Stimulated activated CD4-positive, alpha-beta T cell treated with anti-CD3 and anti-CD28 coated beads, TNF-alpha, amount 100 ng/mL, for 1 hour (primary cell): ENCODE data around the gene ZNF618.

Experiments used
- DNase-seq, 3 donors: peaks; one replicate each; pipeline ENCODE4 v3.0.0-alpha.2; 2020; ENCODE audit warnings: low read depth in 3 of 3, low spot score in 1 of 3

Gene ZNF618

DNA sequence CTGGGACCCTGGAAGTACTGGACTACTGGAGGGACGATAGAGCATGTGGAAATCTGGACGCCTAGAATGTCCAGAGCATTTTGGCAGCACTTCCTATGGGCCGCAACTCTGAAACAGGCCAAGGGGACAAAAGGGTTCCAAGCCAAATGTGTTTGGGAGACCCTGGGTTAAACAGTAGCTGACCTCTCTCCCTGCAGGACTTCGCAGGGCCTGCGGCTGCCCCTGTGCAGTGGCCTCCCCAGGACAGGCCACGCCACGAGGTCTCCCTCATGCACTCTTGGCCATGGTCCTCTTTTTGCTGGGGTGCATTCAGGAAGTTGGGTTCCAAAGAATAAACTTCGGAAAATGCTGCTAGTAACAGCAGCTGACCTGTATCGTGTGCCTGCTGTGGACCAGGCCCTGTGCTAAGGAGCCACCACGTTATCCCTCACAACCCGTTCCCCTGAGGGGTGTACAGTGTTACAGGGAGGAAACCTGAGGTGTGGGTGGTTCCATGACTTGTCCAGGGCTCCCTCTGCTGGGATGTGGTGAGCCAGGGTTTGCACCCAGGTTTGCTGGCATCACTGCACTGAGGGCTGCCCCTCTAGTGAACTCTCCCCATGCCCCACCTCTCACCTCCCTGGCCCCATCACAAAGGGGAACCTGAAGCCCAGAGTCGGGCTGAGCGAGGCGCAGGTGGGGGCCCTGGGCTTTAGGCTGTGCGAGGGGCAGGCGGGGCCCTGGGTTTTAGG lies 122.6 kb downstream of the ZNF618 start:
- no peak for DNase-seq

DNA sequence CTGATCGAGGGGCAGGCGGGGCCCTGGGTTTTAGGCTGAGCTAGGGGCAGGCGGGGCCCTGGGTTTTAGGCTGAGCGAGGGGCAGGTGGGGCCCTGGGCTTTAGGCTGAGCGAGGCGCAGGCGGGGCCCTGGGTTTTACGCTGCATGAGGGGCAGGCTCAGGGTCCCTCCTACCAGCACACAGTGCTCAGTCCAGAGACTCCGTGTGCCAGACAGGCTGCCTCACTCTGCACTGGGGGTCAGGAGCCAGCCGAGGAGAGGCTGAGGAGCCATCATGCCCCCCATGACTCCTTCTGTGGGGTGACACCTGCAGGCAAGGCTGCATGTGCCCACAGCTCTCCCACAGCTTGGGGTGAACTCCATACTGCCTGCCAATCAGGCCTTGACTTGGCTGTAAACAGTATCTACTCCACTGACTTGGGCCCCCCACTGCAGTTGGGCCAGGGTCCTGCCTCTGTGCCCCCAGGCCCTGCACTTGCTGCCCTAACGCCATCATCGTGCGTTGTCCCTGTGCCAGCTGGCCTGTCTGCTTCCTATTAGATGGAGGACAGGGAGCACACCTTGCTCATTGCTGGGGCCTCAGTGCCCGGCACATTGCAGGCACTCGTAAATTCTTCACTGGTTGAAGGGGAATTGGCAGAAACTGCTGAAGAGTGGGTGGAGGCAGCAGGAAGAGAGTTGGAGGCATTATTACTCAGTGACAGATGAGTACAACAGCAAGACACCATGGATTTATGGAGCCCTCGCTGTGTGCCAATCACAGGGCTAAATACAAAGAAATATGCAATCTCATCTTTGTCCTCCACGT lies 123.3 kb downstream of the ZNF618 start:
- DNase-seq = no peak

DNA sequence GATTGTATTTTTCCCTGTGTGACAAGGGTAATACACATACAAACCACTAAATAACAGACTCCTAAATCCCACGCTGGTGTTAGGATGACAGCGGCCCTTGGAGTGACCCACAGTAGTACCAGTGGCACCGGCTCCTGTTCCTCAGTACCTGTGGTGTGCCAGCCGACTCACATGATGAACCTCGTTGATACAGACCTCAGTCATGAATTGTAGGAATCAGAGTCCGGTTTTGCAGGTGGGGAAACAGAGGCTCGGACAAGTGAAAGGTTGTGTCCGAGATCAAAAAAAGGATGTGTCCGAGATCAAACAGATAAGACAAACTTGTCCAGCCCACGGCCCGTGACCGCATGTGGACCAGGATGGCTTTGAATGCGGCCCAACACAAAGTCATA lies 124.0 kb downstream of the ZNF618 start:
- DNase-seq = no peak

DNA sequence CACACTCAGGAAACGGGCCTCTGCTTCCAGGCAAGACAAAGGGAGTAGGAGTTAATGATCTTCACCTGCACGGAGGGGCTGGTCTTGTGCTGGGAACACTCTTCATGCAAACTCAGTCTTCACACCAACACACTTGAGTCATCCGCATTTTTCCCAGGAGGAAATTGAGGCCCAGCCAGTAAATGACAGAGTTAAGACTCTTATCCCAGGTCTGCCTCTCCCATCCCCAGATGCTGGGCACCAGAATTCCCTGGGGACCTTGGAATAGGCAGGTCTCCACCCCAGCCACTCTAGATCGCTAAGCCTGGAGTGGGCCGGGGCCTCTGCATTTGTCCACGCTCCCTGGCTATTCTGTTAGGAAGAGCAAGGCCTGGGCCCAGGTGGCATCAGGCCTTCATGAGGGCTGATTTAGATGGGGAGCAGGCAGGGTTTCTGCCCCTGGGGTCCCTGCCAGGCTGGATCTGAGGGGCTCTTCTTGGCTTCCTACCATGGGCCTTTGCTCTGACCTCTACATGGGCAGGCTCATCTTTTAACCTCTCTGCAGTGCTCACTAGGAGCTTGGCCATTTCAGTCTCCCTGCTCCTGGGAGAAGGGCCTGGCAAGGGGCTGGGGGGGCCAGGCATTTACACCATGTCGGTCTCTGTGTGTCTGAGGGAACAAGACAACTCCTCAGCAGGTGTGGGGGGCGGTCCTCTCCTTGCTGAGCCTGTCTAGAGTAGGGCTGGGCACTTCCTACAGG lies 124.7 kb downstream of the ZNF618 start:
- no peak for DNase-seq

DNA sequence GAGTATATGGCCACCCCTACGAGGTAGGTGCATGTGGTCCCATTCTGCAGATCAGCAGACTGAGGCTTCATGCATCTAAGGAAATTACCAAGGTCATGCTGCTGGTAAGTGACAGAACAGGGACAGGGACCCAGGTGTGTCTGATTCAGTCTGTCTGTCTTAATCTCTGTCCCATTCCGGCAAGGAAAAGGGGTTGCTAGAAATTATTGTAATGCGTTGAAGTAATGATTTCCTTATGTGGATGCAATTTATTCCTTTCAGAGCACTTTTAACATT lies 125.2 kb downstream of the ZNF618 start:
- DNase-seq = no peak

DNA sequence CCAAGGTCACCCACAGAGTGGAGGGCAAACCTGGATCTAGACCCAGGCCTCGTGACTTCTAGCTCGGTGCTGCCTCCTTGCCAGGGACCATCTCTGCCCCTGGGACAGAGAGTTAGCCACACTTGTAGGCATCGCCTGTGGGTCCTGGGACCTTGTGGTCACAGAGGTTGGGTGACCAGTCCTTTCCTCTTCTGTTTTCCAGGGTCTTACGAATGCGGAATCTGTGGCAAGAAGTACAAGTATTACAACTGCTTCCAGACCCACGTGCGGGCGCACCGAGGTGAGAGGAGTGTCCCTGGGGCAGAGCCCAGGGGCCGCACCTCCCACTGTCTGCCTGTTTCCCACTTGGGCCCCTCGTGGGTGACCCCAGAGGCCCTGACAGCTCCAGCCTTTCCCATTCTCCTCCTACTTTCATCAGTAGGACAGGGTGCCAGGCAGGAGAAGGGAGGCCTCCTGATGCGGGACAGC lies 125.7 kb downstream of the ZNF618 start:
- no peak for DNase-seq

DNA sequence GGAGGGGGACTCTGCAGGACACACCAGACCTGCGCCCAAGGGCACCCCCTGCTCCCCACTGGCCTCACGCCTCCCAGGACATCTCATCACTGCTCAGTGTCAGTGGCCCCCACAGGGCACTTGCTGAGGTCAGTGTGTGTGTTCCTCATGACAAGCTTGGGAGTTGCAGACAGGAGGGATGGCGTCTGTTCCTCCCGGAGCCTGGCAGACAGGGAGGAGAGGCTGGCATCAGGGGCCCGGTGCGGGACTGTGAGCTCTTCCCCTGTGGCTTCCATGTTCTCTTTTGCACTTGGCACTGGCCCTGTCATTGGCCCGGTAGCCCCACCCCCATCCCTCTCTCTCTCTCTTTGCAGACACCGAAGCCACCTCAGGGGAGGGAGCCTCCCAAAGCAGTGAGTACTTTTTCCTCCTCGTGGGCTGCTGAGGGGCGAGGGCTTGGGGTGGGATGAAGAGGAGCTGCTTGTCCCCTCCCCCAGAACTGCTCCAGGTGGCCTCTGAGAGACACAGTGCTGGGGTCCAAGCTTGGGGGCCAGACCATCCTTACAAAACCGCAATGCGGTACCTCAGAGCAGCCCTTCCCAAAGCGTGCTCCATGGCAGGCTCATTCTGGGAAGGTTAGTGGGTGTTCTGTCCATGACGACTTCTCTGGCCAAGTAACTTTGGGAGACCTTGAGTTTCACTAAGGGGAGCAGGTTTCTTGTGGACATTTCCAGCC lies 126.3 kb downstream of the ZNF618 start:
- DNase-seq = no peak

DNA sequence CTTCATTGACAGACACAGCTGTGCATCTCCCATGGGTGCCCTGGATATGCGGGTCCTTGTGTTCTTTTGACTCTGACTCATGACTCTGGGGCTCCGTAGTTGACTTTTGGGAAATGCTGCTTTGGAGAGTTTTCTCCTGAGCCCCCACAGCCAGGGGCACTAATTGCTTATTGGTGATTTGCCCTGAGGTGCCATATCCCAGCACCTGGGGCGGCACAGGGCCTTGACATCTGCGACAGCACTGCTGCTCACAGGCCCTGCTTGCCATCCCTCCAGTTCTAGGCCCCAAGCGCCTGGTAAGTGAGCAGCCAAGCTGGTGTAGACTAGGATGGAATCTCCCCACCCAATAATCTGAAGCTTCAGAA lies 126.9 kb downstream of the ZNF618 start:
- no peak for DNase-seq

DNA sequence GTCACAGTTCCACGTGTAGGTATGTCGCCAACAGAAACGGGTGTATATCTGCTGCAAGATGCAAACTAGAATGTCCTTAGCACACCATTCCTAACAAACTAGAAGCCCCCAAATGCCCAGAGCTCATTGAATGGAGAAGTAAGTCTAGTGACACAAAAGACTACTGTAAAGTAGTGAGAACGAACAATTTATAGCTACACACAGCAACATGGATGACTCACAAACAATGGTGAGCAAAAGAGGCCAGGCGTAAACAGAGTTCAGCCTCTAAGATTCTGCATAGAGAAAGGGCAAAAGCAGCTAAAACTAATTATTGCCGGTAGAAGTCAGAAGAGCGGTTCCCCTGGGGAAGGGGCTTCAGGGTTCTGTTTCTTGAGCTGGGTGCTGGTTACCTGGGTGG lies 127.2 kb downstream of the ZNF618 start:
- DNase-seq = no peak

DNA sequence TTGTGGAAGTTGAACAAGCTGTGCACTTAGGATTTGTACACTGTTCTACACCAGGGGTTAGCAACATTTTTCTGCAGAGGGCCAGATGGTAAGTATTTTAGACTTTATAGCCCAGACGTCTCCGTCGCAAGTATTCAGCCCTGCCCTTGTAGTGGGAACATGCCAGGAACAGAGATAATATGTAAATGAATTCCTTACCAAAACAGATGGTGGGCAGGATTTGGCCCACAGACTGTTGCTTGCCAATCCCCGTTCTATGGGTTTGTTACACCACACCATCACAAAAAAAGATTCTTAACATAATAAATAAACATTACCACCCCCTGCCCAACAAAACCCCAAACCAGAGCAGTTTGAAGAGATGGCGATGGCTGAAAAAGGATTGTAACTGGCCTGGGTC lies 127.6 kb downstream of the ZNF618 start:
- DNase-seq = no peak

DNA sequence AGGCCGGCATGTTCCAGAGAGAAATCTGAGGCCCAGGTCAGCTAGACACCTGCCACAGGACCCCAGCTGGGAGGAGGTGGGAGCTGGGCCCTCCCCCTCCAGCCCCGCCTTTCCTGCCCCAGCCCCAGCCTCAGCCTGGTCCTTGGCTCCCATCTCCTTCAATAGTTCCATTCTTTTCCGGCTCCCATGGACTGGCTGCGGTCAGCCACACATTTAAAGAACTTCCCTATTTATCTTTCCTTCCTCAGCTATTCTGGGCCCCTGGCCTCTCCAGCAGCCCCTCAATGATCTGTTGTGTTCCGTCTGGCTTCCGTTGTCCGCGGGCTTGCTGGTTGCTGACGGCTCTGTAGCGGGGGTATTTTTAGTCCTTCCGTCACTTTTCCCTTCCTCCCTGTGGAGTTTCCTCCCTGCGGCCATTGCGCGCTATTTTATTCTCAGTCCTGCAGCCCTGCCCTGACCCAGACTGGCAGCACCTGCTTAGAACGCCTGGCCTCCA lies 128.2 kb downstream of the ZNF618 start:
- DNase-seq = no peak

DNA sequence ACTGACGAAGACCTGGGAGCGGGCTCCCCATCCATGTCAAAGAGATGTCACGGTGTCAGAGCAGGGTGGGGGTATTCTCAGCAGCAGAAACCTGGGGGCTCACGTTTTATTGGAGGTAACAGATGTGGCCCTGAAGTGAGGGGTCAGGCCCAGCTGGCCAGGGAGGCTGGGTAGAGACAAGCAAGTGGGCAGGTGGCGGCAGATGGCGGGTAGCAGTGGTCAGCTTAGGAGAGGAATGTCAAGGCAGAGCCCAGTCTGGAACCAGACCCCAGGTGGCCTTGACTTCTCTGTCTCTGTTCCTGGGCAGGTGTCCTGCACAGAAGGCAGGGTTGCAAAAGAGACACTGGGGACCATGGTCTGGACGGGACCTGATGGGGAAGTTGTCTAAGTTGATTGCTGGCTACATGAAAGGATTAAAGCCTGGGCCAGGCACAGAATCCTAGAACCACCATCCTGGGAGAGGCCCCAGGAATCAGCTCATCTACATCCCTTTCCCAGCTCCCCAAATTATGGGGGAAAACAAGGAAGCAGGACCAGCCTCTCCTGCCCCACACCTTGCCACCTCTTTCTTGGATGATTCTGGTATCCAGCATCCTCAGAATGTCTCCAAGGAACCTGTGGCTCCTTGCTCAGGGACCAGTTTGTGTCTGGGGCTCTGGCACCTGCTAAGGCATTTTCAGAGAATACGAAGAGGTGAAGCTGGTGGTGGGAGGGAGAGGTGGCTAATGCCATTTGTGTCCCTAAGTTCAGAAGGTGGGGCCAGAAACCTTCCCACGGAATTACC lies 129.5 kb downstream of the ZNF618 start:
- DNase-seq = no peak

DNA sequence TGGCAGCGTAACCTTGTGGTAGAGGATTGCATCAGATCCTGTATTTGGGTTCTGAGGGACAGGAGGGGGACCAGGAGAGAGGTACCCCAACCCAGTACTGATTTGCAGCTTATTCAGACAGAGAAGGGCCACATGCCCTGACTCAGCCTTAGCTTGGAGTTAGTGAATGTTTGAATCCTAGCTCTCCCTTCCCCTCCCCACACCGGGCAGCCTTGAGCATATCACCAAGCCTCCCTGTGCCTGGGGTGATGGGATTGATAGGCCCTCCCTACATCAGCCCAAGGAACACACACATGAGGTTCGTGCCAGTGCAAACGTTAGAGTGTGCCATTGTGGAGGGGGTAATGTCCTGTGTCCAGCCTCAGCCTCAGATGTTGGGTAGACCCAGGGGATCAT lies 130.0 kb downstream of the ZNF618 start:
- no peak for DNase-seq

DNA sequence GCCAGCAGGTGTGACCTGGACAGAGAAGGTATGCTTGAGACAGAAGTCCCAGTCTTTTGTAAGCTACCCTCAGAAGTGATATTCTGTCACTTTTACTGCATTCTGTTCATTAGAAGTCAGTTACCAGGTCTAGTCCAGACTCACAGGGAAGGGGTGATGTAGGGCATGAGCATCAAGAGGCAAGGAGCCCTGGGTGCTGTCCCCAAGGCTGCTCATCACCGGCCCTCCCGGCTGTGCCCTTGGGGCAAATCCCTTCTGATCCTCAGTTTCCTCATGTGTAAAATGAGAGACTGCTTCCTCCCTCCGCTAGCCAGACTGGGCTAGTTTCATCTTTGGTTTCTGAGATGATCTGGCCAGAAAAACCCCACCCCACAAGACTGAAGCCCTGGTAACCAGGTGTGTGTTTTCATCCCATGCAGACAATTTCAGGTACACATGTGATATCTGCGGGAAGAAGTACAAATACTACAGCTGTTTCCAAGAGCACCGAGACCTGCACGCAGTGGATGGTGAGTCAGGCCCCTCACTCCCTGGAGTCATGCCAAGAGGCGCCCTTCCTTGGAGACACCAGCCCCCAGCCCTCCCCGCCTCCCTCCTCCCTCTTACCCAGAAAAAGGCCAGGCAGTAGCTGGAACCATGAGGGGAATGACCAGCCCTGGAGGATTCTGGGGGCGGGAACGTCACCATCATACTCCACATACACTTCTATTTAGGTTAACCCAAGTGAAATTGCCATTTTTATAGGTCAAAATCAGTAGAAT lies 131.0 kb downstream of the ZNF618 start:
- no peak for DNase-seq

DNA sequence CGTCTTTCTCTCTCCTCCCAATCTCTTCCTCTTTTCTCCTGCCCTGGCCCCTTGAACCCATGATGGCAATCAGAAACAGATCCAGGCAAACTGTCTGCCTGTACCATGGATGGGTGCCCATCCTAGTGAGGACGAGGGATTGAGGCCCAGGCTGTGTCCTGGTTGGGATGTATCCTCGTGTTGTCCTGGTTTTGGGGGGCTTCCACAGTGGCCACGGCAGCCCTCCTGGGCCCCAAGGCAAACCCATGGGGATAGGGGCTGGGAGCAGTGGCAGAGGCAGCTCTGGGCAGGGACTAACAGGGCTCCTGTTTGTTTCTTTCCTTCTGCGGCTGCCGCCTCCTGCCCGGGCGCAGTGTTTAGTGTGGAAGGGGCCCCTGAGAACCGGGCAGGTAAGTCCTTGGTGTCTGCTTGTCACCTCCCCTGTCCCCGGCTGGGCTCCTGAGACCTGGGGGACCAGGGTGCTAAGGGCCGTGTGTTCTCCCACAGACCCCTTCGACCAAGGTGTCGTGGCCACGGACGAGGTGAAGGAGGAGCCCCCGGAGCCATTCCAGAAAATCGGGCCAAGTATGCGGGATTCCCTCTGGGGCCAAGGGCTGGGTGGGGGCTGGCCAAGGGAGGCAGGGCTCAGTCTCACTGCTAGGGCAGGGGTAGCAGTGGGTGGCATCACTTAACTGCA lies 132.0 kb downstream of the ZNF618 start:
- no peak for DNase-seq

DNA sequence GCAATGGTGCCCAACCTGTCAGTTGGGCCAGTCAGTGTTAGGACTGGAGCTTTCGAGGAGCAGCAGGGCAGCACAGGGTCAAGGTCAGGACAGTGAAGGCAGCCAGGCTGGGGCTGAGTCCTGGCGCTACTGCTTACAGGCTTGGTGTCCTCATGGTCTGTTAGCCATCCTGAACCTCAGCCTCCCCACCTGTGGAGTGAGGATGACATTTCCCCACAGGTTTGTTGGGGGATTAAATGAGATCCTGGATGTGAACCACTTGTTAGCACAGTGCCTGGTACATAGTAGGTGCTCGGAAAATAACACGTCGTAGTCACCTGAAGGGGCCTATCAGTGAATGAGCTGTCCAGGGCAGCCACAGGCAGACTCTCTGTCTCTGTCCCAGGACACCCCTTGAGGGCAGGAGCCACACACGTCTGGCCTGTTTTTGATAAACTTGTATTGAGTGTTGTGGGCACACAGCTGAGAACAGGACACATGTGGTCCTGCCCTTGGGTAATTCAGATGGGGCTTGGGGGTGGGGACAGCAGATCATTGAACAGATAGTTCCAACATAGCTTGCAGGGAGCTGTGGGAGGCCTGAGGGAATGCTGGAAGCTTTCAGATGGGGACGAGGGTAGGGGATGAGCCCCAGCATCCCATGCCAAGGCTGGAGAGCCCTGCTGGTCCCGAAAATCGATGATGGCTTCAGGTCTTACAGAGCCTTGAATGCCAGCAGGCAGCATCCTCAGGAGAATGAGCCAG lies 132.7 kb downstream of the ZNF618 start:
- no peak for DNase-seq

DNA sequence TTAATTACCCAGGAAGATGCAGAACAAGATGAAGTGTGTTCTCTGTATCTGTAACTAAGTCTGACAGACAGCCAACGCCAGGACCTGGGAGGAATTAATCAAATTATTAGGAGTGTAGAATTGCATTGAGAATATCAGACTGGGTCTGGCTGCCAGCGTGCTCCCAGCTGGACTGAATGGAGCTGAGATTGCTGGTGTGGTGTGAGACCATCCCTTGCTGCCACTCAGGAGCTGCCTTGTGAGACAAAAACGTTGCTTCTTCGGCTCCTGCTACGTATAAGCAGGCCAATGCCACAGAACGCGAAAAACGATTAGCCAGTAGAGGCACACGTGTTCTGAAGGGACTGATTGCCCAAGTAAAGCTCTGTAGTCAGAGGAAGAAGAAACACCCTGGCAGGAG lies 135.2 kb downstream of the ZNF618 start:
- DNase-seq = no peak

DNA sequence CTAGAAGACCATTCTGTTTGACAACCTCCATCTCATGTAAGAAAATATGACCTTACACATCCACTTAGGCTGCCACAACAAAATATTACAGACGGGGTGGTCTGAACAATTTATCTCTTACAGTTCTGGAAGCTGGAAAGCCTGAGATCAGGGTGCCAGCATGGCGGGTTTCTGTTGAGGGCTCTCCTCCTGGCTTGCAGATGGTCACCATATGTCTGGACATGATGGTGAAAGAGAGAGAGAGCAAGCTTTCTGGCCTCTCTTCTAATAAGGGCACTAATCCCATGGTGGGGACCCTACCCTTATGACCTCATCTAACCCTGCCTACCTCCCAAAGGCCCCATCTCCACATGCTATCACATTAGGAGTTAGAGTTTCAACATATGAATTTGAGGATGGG lies 136.0 kb downstream of the ZNF618 start:
- DNase-seq = no peak

DNA sequence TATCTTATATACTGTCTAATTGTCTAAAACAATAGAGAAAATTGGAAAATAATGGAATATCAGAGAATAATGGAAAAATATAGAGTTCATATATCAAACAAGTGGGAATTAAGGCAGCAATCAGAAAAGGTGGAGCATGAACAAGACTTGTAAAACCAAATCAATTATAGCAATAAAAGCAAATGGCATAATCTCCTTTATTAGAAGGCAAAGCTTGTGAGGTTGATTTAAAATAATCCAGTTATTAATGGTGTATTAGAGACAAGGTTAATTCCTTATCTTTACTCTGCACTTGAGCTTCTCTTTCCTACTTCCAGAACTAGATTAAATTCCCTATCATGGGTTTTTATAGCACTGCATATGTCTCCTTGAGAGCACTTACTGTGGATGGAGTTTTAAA lies 137.9 kb downstream of the ZNF618 start:
- DNase-seq = no peak
